OCI-LY1 (cell line): ENCODE measurements around the gene DNALI1.

Source experiments
- CTCF ChIP-seq: fragments of 200-600 bp; sonication (generic), shearing (Covaris generic); IDR thresholded peaks from 2 replicates; pipeline ENCODE4 v1.5.1; 2017; ENCODE audit warnings: mild to moderate bottlenecking, antibody characterized with exemption, low read length, moderate library complexity, mixed read lengths
- EZH2 ChIP-seq: fragments of 200-600 bp; sonication (generic), shearing (Covaris generic); IDR thresholded peaks from 2 replicates; pipeline ENCODE4 v1.8.0; 2017; ENCODE audit warnings: borderline replicate concordance, mixed run types, mild to moderate bottlenecking, antibody characterized with exemption, low read length, moderate library complexity, mixed read lengths

- TF ChIP-seq CTCF (no peak), EZH2 (no peak)
Measured at GRCh38 chr1:37567023-37567422, 10.3 kb downstream of the DNALI1 start.
